Activated T-cell treated with anti-CD3 and anti-CD28 coated beads for 1 hour (primary cell): Measurements from ENCODE around the gene PRRX1.

Experiments
- DNase-seq: peaks from one replicate; pipeline ENCODE4 v3.0.0-alpha.2; 2020; ENCODE audit warnings: low read depth

Gene PRRX1

DNA sequence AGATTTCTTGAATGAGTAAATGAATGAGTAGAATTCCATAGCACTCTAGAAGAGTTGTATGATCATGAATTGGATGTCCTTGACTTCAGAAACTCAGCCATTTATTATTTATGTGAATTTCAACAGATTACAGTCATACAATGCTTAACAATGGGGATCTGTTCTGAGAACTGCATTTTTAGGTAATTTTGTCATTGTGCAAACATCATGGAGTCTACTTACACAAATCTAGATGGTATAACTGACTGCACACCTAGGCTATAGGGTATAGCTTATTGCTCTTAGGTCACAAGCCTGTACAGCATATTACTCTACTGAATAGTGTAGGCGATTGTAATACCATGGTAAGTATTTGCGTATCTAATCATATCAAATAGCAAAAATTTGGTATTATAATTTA is 59.6 kb downstream of the PRRX1 start:
- DNase-seq: no peak

DNA sequence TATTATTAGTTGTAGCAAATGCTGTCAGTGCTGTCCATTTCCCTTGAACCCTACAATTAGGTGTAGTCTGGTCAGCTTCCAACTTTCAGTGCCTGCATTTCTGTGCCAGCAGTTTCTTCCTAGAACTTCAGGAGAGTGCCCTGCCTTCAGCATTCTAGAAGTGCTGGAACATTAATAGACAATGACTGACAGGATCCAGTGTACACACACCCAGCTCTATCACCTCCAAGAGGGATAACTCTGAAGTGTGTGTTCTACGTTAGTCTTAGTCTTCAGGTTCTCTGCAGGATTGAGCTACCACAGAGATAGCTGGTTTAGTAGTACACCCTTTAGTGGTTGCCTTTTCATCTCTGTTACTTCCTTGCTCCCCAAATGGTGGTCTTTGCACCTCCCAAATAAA is 61.4 kb downstream of the PRRX1 start:
- DNase-seq: no peak

DNA sequence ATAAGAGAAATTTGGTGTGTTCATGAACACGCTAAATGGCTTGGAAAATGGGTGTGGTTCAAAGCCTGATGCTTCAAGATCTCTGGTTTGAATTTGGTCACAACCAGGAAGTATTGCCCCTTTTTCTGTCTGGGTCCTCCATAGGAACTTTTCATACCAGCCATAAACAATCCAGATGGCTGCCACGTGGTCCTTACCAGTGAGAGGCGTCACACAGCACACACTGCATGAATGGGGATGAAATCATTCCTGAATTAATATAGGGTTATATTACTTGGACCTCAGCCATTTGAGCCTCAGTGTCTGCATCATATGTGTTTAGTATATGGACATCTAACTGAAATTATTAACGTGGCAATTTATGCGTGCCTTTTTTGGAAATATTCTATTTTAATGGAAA is 64.0 kb downstream of the PRRX1 start:
- DNase-seq: no peak

DNA sequence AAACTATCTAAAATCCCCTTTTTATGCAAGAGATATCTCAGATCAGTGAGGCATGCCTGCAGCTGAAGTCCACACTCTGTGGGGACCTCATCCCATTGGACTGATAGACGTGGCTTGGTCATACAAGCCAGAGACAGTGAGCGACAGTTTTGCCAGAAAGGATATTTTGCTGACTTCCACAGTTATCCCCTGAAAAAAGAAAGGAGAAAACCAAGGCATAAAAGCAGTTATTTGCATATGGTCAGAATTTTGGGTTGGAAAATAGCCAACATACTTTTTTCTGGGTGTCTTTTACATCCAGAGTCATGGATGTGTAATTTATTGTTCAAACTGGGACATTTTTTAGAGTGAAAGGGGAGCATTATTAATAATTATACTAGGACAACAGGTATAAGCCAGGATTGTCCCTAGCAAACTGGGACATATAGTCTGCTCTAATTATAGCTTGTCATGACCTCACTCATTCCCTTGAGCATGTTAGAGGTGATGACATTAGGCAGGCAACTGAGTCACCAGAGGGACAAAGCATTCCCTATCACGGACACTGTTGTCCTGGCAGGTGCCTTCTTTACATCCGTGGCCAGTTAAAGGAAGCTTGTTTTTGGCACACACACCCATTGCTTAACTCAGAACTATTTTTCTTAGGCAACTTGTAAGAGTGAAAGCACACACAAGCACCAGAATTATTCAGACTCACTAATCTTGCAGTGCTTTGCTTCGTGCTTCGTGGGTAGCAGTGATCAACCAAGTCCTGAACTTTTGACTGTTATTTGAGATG is 65.5 kb downstream of the PRRX1 start:
- no peak for DNase-seq

DNA sequence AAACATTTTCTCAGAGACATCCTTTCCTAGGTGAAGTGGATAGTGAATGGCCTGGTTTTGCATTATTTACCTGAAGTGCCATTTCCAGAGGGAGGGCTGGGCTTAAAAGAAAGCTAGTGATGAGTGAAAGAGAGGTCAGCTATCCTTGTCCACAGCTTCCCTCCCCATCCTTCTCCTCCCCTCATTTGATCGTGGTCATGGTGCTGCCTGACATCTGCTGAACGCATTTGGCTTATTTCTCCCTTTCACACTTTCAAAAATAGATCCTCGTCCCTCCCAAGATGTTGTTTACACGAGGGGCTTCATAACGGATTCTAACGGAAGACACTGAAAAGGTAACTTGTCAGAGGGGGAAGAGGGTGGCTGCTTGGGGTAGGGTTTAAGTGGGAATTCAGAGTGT is 66.1 kb downstream of the PRRX1 start:
- no peak for DNase-seq

DNA sequence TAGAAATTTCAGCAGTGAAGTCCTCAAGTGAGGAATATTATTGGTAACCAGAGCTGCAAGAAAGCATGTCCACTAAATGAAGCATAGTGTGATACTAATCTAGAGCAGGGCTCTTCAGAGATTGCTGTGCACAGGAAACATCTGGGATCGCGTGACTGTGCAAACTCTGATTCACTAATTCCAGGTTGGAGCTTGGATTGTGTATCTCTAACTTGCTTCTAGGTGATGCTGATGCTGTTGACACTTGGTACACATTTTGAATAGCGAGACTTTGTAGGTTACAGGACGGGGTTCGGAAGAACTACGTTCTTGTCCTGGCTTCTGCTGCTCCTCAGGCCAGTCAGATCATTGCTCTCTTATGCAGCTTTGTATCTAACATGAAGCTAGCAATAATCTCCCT is 66.5 kb downstream of the PRRX1 start:
- DNase-seq: no peak

DNA sequence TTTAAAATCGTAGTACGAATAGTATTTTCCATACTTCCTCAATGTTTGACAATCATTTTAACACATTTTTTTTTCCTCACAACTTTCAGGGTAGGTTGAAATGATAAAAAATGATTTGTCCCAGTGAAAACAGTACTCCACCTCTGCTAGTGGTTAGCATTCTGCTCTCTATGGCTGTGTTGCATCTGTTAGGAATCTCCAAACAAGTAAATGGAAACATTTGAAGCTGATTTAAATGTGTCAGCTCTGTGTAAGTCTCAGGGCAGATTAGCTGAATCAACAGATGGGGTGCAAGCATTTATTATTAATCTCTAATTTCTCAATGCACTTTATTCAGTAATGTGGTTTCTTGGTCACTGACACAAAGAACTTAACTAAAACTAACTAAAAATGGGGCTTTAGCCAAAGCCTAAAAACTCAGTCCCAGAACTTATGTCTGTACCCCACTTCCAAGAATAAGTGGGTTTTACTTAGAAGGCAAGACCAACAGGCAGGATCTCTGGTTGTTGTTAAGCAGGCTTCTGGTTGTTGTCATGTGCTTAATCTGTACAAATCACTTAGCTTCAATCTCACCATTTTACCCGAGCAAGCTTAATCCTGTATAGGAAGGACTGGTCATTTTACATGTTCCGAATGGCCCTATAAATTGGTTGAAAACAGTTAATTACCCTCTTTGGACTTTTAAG is 67.8 kb downstream of the PRRX1 start:
- DNase-seq: no peak

DNA sequence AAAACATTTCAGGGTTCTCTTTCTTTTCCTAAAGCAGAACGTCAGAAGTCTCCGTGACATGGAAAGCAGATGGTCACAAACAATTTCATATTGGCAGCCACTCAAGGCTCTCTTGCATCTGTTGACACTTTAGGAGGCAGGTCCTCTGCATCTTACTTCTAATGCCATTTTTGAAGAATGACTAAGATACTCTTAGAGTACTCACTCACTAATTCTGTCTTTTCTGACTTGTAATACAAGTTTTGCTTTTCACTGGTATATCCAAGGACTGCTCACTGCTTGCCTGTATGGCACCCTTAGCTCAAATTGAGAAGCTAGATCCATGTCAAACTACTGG is 68.3 kb downstream of the PRRX1 start:
- no peak for DNase-seq

DNA sequence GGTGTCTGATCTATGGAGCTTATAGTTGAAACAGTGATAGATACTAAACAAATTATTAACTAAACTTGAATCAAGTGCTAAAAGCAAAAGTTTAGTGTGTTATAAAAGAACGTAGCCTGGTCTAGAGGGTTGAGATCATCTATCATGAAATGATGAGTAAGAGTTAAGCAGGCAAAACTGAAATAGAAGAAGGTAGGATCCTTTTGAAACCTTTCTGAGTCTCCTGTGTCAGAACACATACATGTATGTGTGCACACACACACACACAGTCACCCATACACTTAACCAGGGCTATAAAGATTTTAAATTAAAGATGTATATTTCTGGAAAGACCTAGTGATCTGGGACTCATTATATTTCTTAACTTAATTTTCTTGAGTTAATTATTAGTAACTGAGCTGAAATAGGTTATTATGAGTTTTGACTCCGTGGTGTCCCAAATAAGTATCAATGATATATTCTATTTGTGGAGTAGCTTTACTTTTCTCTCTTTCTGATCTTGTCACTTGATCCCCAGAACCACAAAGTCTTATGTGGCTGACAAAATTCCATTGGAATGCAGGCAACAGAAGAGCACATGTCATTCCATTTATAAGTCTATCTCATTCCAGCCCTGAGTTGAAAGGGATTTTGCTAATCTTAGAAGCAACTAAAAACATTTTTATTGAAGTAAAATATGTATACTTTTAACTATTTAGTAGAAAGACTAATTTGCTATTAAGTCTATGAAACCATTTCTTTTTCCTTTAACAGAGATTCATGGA is 70.7 kb downstream of the PRRX1 start:
- DNase-seq: no peak

DNA sequence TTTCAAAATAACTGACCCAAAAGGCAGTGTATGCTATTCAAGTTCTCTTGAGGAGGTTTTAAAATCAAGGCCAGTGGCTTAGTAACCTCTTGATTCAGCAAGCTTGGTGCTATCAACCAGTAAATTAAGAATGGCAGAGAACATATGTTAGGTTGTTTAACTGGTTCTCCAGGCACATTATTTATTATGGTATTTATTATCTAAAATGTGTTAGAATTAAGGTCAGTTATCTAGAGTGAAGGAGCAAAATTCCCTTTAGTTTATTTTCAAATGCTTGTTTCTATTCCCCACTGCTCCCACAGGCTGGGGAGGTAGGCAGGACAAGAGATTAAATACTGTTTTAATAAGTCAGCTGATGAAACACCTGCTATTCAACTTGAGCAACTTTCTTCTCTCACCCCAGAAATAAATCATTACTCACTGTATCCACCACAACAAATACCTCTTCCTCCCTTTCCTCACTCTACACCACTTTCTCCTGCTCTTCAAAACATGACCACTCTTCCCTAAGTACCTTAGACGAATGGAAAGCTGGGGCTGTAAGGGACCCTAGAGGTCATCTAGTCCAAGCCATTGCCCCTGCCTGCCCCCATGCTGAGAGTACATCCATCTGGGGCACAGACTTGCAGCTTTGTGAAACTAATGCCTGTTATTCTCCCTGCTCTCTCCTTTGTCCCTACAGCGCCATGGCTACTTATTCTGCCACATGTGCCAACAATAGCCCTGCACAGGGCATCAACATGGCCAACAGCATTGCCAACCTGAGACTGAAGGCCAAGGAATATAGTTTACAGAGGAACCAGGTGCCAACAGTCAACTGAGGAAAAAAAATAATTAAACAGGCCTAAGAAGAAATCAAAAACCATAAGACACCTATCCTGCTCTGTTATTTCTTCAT is 71.7 kb downstream of the PRRX1 start:
- no peak for DNase-seq

DNA sequence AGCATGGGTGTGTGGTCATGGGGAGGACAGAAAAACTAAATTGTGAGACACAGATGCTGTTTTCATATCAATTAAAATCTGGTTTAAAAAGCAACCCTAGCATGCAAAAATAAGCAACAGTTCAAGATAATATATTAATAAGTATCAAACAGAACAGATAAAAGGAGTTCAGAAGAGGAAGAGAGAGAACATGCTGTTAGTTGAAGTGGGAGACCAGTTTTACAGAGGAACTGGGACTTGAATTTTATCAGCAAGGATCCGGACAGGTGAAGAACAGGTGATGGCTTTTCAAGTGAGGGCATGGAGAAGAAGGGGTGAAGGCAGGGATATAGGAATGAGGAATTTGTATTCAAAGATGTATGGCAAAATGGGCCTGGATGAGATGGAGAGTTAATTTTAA is 75.9 kb downstream of the PRRX1 start:
- no peak for DNase-seq

DNA sequence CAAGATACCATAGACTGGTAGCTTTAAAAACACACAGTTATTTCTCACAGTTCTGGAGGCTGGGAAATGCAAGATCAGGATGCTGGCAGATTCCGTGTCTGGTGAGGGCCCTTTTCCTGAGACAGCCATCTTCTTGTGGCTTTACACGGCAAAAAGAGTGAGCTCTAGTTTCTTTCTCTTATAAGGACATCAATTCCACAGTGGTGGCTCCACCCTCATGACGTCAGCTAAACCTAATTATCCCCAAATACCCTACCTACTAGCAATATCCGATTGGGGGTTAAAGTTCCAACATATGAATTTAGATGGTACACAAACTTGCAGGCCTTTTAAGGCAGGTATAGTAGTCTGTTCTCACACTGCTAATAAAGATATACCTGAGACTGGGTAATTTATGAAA is 77.7 kb downstream of the PRRX1 start:
- no peak for DNase-seq

DNA sequence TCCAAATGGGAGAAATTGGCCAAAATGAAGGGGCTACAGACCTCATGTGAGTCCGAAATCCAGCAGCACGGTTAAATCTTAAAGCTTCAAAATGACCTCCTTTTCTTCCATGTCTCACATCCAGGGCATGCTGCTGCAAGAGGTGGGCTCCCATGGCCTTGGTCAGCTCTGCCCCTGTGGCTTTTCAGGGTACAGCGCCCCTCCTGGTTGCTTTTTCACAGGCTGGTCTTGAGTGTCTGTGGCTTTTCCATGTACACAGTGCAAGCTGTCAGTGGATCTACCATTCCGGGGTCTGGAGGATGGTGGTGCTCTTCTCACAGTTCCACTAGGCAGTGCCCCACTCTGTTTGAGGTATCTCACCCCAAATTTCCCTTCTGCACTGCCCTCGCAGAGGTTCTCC is 78.7 kb downstream of the PRRX1 start:
- DNase-seq: no peak

DNA sequence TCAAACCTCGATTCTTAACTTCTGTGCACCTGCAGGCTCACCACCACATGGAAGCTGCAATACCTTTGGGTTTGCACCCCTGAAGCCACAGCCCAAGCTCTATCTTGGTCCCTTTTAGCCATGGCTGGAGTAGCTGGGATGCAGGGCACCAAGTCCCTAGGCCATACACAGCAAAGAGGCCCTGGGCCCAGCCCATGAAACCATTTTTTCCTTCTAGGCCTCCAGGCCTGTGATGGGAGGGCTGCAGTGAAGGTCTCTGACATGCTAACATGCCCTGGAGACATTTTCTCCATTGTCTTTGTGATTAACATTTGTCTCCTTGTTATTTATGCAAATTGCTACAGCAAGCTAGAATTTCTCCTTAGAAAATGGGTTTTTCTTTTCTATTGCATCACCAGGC is 79.2 kb downstream of the PRRX1 start:
- DNase-seq: no peak

DNA sequence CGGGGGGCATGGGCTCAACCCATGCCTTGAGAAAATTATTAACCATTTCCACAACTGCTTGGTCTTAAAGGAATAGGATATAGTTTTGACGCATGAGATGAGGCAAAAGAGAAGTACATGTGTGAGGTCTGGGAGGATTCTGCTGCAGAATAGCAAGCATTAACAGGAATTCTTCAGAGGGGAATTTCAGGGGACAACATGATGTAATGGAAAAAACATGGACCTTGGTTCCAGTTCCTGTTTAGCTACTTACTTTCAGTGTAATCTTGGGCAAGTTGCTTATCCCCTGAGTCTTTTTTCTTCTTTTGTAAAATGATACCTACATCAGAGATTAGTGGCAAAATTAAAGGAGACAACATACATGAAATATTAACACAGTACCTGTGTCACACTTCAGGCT is 85.6 kb downstream of the PRRX1 start:
- DNase-seq: no peak

DNA sequence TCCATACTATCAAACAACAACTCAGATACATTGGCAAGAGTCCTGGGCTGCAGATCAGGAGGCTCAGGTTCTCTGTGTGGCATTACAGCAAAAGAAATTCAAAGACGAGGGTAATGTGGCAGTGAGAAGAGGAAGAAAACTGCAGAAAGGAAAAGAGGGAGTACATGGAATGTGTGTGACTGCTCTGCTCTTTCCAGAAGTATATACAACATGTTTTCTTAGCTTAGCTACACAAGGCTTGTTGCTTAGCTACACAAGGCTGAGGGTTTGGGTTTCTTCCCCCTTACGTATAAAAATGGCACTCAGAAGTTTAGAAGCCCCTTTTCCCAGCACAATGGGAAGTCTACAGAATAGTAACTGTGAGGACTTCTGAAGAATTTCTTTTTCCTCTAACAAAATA is 86.0 kb downstream of the PRRX1 start:
- DNase-seq: no peak

DNA sequence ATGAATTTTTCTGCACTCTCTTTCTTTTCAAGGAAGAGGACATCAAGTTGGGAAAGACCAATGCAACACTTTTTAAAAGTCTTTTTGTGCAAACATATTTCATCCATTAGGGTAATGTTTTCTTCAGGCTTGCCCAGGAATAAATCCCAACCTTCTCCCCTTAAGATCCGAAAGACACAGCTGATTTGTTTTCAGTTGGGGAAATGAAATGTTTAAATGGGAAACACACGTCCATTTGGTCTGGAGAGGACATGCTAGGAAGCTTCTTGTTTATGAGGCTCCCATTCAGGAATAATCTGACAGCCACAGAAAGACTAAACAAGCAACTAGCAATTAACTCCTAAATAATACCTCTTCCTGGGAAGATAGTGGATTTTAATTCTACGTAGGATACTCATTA is 91.9 kb downstream of the PRRX1 start:
- no peak for DNase-seq

DNA sequence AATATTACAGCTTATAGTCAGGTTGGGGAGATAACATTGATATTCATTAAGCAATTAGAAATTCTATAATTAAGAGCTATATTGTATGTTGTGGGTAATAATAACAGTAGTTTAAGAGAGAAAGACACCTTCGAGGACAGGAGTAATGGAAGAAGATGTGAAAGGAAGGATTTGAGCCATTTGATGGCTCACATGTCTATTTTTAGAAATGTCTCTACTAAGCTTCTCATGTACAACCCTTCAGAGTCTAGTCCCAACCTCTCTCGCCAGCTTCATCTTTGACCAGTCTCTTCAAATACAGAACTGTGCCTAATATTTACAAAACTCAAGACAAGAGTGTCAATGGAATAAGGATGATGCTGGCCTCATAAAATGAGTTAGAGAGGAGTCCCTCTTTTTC is 95.1 kb downstream of the PRRX1 start:
- no peak for DNase-seq

DNA sequence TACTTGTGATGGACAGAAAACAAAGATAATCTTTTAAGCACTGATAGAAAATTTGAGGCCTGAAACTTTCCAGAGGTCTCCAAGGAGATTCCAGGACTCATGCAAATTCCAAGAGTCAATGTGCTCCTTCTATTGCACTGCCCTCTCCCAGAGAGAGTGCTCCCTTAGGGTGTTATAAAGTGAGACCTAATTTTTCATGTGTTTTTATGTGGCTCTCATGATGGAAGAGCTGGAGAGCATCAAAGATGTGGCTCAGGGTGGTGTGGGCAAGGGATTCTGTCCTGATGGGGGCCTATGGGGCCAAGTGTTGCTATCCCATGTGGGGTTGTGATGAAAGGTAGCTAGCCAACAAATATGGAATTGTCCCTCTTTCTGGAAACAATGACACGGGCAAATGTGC is 101.3 kb downstream of the PRRX1 start:
- no peak for DNase-seq

DNA sequence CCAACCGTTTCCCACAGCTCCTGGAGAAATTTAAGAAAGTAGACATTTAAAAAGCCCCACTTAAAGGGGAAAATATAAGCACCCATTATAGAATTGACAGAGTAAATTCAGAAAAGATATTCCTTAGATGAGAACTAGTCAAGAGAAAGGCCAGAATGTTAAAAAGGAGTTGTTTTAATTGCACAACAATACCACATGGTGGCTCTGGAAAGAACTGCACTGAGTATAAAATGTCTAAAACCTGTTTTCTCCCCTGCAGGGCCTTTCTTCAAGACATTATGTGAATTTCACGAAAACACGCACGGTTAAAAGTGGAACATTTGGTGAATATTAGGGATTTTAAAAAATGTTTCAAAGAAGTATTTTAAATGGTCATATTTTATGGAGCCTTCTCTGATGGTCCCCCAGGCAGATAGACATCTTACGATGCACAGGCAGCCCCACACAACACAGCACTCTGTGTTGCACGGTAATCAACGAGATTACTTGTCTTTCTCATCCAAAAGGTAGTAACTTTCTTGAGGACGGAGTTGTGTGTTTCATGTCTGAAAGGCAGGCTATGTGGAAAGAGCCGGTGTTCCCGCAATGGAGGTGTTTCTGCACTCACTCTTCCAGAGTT is 101.9 kb downstream of the PRRX1 start:
- DNase-seq: no peak

DNA sequence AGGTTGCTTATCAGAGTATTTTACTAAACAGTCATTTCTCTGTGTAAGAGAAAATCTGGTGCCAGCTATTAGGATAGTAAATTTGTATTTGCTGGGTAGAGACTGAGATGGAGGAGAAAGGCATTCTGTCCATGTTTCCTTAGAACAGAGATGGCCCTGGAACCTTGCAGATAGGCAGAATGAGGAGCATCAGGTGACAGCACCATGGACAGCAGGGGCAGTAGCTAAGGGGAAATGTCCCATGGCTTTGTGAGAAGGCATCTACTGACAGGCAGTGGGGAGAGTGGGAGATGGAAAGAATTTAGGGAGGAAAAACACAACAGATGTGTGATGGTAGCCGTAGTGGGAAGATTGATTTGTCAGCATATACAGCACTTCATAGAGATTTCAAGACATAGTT is 105.0 kb downstream of the PRRX1 start:
- DNase-seq: no peak

DNA sequence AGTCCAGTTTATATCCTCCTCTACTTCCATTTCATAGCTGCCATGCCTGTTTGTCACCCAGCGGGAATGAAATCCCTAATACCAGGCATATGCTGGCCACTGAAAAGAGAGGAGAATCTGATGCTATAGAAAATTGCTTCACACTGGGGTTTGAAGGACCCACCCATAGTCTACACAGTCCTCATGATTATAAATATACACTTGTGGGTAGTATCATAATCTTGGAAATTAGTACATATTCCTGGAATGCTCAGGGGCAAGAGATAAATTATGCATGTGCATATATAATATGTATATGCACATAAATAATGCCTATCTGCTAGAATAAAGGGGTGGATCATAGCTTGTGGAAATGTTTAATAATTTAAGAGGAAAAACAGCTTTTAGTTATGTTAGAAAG is 105.8 kb downstream of the PRRX1 start:
- no peak for DNase-seq
